GM21423 (cell line): ENCODE measurements around the gene UBN1.
"Not testable (repeated sequence)": the region's sequence is repeated elsewhere in the genome, so short reads cannot be mapped to it uniquely, and the experiment has no call there.

Experiments
- ATAC-seq: cut with Tn5 transposase; IDR thresholded peaks from one replicate; pipeline ENCODE4 v1.9.1; 2021; ENCODE audit warnings: mild to moderate bottlenecking, moderate library complexity; ENCODE audit not compliant: unreplicated experiment

Gene UBN1

DNA sequence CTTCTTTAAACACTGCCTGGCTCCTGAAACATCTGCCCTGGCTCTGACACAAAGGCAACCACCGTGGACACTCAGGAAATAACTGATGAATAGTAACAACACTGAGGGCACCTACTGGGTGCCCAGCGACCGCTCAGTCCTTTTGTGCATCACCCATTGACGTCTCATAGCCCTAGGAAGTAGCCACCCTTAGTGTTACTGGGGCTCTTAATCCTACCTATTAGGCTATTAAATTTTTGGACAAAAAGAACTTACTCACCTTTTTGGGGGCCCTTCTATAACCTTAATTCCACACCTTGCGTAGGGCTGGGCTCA lies 78.0 kb downstream of the UBN1 start:
- ATAC-seq, result no peak

DNA sequence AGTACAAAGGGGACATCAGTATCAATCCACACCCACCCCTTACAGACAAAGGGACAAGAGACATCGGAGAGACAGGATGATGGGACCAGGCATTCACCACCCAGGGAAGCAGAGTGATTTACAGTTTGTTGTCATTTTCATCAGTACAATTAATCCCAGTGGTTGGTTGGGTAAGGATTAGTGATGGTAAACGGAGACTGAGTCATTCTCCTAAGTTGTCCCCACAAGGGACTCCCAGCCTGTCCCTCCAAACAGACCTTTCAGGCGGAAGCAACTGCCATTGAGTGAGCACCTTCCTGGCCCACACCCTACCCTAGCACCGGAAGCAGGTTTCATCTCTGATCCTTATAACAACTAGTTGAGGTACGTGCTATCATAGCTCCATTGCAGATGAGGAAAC lies 78.5 kb downstream of the UBN1 start:
- no peak for ATAC-seq

- no peak for ATAC-seq
Observed at GRCh38 chr16:4926928-4927327, 79.6 kb downstream of the UBN1 start.

GRCh38 chr16:4927661-4928060 lies 80.4 kb downstream of the UBN1 start:
- no peak for ATAC-seq

- no peak for ATAC-seq
Observed at GRCh38 chr16:4928227-4928626, 80.9 kb downstream of the UBN1 start.

GRCh38 chr16:4929619-4930018 lies 82.3 kb downstream of the UBN1 start:
- not testable (repeated sequence) for ATAC-seq

DNA sequence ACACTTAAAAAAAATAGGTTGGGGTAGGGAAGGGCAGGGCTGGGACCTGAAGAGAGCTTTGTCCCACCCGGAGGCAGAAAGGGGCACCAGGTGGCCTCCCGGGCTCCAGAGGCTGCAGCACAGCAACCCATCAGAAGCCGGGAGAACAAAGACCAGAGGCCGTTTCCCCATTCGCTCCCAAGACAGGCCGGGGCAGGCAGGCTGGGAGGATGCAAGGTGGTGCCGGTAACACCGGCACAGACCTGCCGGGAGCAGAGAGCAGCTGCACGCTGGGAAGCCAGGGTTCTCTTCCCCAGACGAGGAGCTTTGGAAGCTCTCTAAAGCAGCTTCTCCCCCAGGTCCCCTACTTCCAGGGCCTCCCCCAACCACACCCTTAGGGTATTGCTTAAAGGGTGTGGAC lies 84.1 kb downstream of the UBN1 start:
- no peak for ATAC-seq
